ENCODE measurements around the gene LEMD2. TPM values are rescaled to one million over a fixed set of nuclear protein-coding genes. Genes with fewer than 3 reads are reported as not detected.

The LEMD2 gene
- total and polyA plus RNA-seq, 5 donors, result 29.5 to 34.6 (median 33.2) TPM

GRCh38 chr6:33772082-33772830, 16.7 kb downstream of the LEMD2 start:
- 73% methylated on average over 24 of the region's 24 CpGs for WGBS
- intact Hi-C loops (cut with DNase I), result loop anchor here in 3 of 4 donors (5.0 to 10.0 kb wide), 3 partner anchors 253 to 373 kb away; partner anchors contain the start of gene GRM4 (in 1 of the 3)
- Histone ChIP-seq H3K4me3 (ENCODE audit: low read length) (no peak overlapping the region), H3K4me1 (ENCODE audit: control insufficient read depth, insufficient read depth, low read length) (peaks cover 3% of the 10 kb centered on the region), H3K9me3 (ENCODE audit: control insufficient read depth, low read length) (no peaks in the 10 kb centered on the region), H3K27me3 (ENCODE audit: control insufficient read depth, insufficient read depth) (no peaks in the 10 kb centered on the region), H3K27ac (ENCODE audit: low read length) (no peak overlapping the region)
- DNase-seq (peak in 2 of 3 donors; percentile 60 to 63), ATAC-seq (peak in 1 of 2 donors; percentile 19)

- 11% methylated on average over 47 of the region's 47 CpGs for WGBS
- intact Hi-C loops (cut with DNase I), result loop anchor here (2.0 to 10.0 kb wide), 4 partner anchors 253 to 383 kb away; partner anchors contain the start of gene GRM4 (in 1 of the 4)
- peak; percentile 78 to 85 for ATAC-seq
Observed at GRCh38 chr6:33771146-33772081, 17.5 kb downstream of the LEMD2 start.

GRCh38 chr6:33770833-33771145, 18.1 kb downstream of the LEMD2 start:
- intact Hi-C loops (cut with DNase I), result loop anchor here (2.0 to 10.0 kb wide), 4 partner anchors 254 to 384 kb away; partner anchors contain the start of gene GRM4 (in 1 of the 4)
- no peak overlapping the region for H3K27ac ChIP-seq (ENCODE audit: low read length)
- ATAC-seq, result peak; percentile 5 to 15

More at GRCh38 chr6:33771146-33772081, 17.5 kb downstream of the LEMD2 start:
- Histone ChIP-seq H3K4me1 (ENCODE audit: control insufficient read depth, insufficient read depth, low read length) (peaks cover 3% of the 10 kb centered on the region), H3K4me3 (ENCODE audit: low read length) (no peak overlapping the region), H3K27ac (ENCODE audit: low read length) (peak overlapping the region; percentile 3), H3K9me3 (ENCODE audit: control insufficient read depth, low read length) (no peaks in the 10 kb centered on the region), H3K27me3 (ENCODE audit: control insufficient read depth, insufficient read depth) (no peaks in the 10 kb centered on the region)
- DNase-seq, result peak; percentile 77 to 91 (median 88)

GRCh38 chr6:33770124-33770832, 18.7 kb downstream of the LEMD2 start:
- Histone ChIP-seq H3K4me3 (ENCODE audit: low read length) (no peak overlapping the region), H3K4me1 (ENCODE audit: control insufficient read depth, insufficient read depth, low read length) (peaks cover 3% of the 10 kb centered on the region), H3K27ac (ENCODE audit: low read length) (no peak overlapping the region), H3K9me3 (ENCODE audit: control insufficient read depth, low read length) (no peaks in the 10 kb centered on the region), H3K27me3 (ENCODE audit: control insufficient read depth, insufficient read depth) (no peaks in the 10 kb centered on the region)
- intact Hi-C loops (cut with DNase I), result loop anchor here (2.0 to 10.0 kb wide), 4 partner anchors 255 to 385 kb away; partner anchors contain the start of gene GRM4 (in 1 of the 4)
- DNase-seq, result peak in 2 of 3 donors; percentile 47 to 65
- WGBS, result 33% methylated on average over 14 of the region's 14 CpGs
- ATAC-seq, result no peak

More at GRCh38 chr6:33770833-33771145, 18.1 kb downstream of the LEMD2 start:
- H3K4me3 ChIP-seq (ENCODE audit: low read length), result no peak overlapping the region
- H3K4me1 ChIP-seq (ENCODE audit: control insufficient read depth, insufficient read depth, low read length), result peaks cover 3% of the 10 kb centered on the region
- no peaks in the 10 kb centered on the region for H3K9me3 ChIP-seq (ENCODE audit: control insufficient read depth, low read length)
- H3K27me3 ChIP-seq (ENCODE audit: control insufficient read depth, insufficient read depth), result no peaks in the 10 kb centered on the region
- DNase-seq, result no peak
- WGBS, result 31% methylated on average over 3 of the region's 3 CpGs

DNA sequence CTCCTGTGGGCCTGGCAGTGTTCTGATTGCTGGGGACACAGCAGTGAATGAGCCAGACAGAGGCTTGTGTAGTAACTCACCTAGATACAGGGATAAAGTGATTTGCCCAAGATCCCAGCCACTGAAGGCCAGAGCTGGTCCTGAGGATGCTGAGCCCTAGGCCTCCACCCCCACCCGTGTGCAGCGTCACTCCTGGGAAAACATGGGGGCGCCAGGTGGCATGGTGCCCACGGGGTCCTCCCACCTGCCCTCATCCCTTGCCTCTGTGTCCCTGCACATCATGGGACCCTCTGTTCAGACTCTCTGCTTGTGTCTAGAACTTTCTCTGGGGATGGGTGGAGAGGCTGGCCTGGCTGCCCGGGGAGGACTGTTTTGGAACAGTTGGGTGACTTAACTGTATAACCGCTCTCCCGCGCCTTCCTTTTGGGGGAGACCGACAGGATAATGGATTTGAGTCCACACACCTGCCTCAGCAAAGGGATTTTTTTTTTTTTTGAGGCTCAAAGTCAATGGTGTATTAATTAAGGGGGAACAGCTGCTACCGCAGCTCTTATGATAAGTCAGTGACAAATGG, 19.6 kb downstream of the LEMD2 start:
- intact Hi-C loops (cut with DNase I), result loop anchor here in 3 of 4 donors (5.0 to 10.0 kb wide), 4 partner anchors 175 to 383 kb away; partner anchors contain the start of gene BAK1 (in 1 of the 3)
- Histone ChIP-seq H3K4me1 (ENCODE audit: control insufficient read depth, insufficient read depth, low read length) (peaks cover 3% of the 10 kb centered on the region), H3K9me3 (ENCODE audit: control insufficient read depth, low read length) (no peaks in the 10 kb centered on the region), H3K4me3 (ENCODE audit: low read length) (no peak overlapping the region), H3K27me3 (ENCODE audit: control insufficient read depth, insufficient read depth) (no peaks in the 10 kb centered on the region), H3K27ac (ENCODE audit: low read length) (no peak overlapping the region)
- peak in 2 of 3 donors; percentile 20 to 55 for DNase-seq
- no peak for ATAC-seq
- 75% methylated on average over 10 of the region's 10 CpGs for WGBS

DNA sequence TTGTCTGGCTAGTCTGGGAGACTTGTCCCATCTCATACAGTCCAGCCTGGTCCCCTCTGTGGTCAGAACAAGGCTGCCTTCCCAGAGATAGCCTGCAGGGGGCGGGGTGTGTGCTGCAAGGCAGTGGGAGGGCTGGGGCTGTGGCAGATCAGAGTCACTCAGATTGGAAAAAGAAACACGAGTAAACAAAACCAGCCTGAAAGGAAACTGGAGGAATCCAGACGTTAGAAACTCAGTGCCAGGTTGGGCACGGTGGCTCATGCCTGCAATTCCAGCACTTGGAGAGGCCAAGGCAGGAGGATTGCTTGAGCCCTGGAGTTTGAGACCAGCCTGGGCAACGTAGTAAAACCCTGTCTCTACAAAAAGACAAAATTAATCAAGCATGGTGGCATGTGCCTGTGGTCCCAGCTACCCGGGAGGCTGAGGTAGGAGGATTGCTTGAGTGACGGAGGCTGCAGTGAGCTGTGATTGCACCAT, 20.2 kb downstream of the LEMD2 start:
- no peak overlapping the region for H3K27ac ChIP-seq (ENCODE audit: low read length)
- intact Hi-C loops (cut with DNase I), result loop anchor here in 3 of 4 donors (5.0 to 10.0 kb wide), 4 partner anchors 174 to 384 kb away; partner anchors contain the start of gene BAK1 (in 1 of the 3)
- ATAC-seq, result peak; percentile 62 to 72
- DNase-seq, result peak; percentile 76 to 93 (median 88)
- peaks cover 3% of the 10 kb centered on the region for H3K4me1 ChIP-seq (ENCODE audit: control insufficient read depth, insufficient read depth, low read length)
- 35% methylated on average over 7 of the region's 7 CpGs for WGBS
- no peaks in the 10 kb centered on the region for H3K9me3 ChIP-seq (ENCODE audit: control insufficient read depth, low read length)
- H3K4me3 ChIP-seq (ENCODE audit: low read length), result no peak overlapping the region
- no peaks in the 10 kb centered on the region for H3K27me3 ChIP-seq (ENCODE audit: control insufficient read depth, insufficient read depth)

DNA sequence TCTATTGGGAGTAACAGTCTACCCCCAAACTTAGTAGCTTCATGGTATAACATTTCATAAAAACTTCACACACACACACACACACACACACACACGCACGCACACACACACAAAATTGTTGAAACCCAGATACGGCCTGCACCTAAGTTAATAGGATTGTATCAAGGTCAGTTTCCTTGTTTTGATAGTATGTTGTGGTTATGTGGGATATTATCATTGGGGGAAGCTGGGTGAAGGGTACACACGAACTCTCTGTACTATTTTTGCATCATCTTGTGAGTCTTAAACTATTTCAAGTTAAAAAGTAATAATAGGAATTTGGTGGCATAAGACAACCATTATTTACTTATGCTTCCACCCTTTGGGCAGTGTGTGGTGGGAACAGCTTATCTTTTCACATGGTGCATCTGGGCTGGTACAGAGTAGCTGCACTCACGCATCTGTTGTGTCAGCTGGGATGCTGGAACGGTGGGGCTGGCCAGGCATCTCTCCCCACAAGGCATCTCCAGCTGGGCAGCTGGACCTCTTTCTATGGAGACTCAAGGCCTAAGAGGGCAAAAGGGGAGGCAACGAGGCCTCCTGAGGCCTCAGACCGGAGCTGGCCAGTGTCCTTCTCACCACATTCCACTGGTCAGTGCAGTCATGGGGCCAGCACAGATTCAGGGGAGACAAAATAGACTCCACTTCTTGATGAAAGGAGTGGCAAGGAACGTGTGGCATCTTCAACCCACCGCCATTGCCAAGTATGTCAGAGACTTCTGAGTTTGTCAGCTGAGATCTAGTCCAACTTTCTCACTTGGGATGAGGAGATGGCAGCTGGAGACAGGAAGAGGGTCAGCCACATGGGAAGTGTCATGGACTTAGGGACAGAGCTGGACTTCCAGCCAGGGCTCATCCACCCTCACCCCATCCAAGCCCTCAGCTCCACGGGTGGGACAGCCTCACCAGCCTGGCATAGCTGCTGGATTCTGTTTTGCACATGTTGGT, 21.7 kb downstream of the LEMD2 start:
- H3K27me3 ChIP-seq (ENCODE audit: control insufficient read depth, insufficient read depth), result no peaks in the 10 kb centered on the region
- H3K4me3 ChIP-seq (ENCODE audit: low read length), result no peak overlapping the region
- H3K4me1 ChIP-seq (ENCODE audit: control insufficient read depth, insufficient read depth, low read length), result peaks cover 3% of the 10 kb centered on the region
- no peaks in the 10 kb centered on the region for H3K9me3 ChIP-seq (ENCODE audit: control insufficient read depth, low read length)
- 75% methylated on average over 11 of the region's 11 CpGs for WGBS
- intact Hi-C loops (cut with DNase I), result loop anchor here in 3 of 4 donors (5.0 to 10.0 kb wide), 4 partner anchors 172 to 385 kb away; partner anchors contain the start of gene BAK1 (in 1 of the 3)
- ATAC-seq (no peak), DNase-seq (peak in 1 of 3 donors; percentile 14)
- no peak overlapping the region for H3K27ac ChIP-seq (ENCODE audit: low read length)

GRCh38 chr6:33765368-33765767, 23.6 kb downstream of the LEMD2 start:
- WGBS, result 95% methylated on average over 9 of the region's 9 CpGs
- H3K27ac ChIP-seq (ENCODE audit: low read length), result no peak overlapping the region
- H3K4me1 ChIP-seq (ENCODE audit: control insufficient read depth, insufficient read depth, low read length), result peaks cover 5% of the 10 kb centered on the region
- no peaks in the 10 kb centered on the region for H3K9me3 ChIP-seq (ENCODE audit: control insufficient read depth, low read length)
- no peaks in the 10 kb centered on the region for H3K27me3 ChIP-seq (ENCODE audit: control insufficient read depth, insufficient read depth)
- DNase-seq (peak in 1 of 3 donors; percentile 45), ATAC-seq (no peak)
- intact Hi-C loops (cut with DNase I), result loop anchor here in 3 of 4 donors (5.0 to 10.0 kb wide), 4 partner anchors 171 to 387 kb away; partner anchors contain the start of gene BAK1 (in 1 of the 3)
- no peak overlapping the region for H3K4me3 ChIP-seq (ENCODE audit: low read length)

DNA sequence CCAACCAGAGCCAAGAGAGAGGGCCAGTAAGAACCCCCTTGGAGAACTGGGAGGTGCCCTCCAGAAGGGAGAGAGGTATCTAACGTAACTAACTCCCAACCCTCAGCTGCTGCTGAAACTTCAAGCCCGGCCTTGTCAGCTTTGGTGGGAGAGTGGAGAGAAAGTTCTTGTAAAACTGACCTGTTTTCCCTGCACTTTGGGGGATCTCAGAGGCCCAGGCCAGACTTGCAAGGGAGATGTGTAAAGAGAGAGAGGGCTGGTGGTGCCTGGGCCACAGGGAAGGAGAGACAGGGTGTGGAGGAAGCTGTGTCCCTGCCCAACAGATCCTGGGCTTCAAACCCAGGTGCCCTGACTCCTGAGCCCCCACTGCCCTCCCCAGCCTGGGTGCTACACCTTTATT, 24.9 kb downstream of the LEMD2 start:
- Histone ChIP-seq H3K9me3 (ENCODE audit: control insufficient read depth, low read length) (no peaks in the 10 kb centered on the region), H3K4me1 (ENCODE audit: control insufficient read depth, insufficient read depth, low read length) (peaks cover 4% of the 10 kb centered on the region), H3K4me3 (ENCODE audit: low read length) (no peak overlapping the region), H3K27me3 (ENCODE audit: control insufficient read depth, insufficient read depth) (no peaks in the 10 kb centered on the region), H3K27ac (ENCODE audit: low read length) (no peak overlapping the region)
- no peak for ATAC-seq
- intact Hi-C loops (cut with DNase I), result loop anchor here (5.0 to 10.0 kb wide), 4 partner anchors 47 to 179 kb away; partner anchors contain the start of gene BAK1 (in 1 of the 4)
- 84% methylated on average over 2 of the region's 2 CpGs for WGBS
- no peak for DNase-seq
